ENCODE measurements around the gene CAMK1D.

DNA sequence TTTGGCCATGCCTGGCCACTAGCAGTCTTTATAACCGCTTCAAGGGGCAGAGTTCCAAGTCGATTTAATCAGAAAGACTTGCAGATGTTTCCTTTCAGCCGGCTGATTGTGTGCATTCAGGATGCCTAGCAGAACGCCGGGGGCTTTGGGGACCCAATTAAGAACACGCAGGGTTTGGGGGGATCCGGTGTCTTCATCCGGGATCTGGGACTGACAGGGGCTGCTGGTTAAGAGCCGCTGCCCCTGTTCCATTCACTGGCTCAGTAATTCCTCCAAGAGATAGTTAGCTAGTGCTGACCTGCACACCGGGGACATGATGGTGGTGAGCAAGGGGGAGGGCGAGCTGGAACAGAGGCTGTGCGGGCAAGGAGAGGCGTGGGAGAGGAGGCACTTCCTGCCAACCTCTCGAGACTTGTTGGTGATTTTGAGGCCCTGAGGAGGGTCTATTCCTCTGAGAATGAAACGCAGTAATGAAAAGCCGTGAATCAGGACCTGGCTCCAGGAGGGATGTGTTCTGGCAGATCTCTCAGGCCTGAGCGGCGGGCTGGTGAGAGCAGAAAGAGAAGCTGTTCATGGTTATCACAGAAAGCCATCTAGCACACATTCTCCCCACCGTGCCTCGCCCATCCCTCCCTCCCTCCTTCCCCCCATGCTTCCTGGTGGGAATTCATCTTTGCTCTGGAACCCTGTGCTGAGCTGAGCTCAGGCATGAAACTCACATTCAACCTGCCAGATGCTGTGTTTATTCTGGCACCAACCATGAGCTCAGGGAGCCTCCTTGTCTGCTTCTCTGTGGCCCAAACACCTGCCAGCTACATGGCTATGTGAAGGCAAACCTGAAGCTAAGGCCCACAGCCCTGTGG lies 500.2 kb downstream of the CAMK1D start:
- TF ChIP-seq CTCF (optimal IDR thresholded peaks at IDR 0.05 in 1 of 3, IDR thresholded peaks at IDR 0.05 in 1 of 3, conservative IDR thresholded peaks at IDR 0.05 in 1 of 3; ENCODE audit: extremely low read depth in 1 of 3, insufficient read depth in 2 of 3, low read length in 3 of 3) (no peak), EZH2 (IDR thresholded peaks at IDR 0.05; ENCODE audit: low read length) (no peak)

Data from keratinocyte (primary cell).